Middle frontal gyrus (tissue), 1 donor: ENCODE results near the gene PARD6B.
"Not testable (repeated sequence)": the region's sequence is repeated elsewhere in the genome, so short reads cannot be mapped to it uniquely, and the experiment has no call there.

Experiments
- DNase-seq: peaks from one replicate; pipeline ENCODE4 v3.0.0-alpha.2; 2015; ENCODE audit warnings: low spot score; ENCODE audit errors: extremely low spot score

PARD6B gene

GRCh38 chr20:50774515-50774914 is 43.1 kb downstream of the PARD6B start:
- DNase-seq = no peak

- no peak for DNase-seq
Observed at GRCh38 chr20:50776122-50776817, 44.9 kb downstream of the PARD6B start.

- DNase-seq = no peak
Observed at GRCh38 chr20:50777373-50777772, 46.0 kb downstream of the PARD6B start.

GRCh38 chr20:50778994-50779393 is 47.6 kb downstream of the PARD6B start:
- not testable (repeated sequence) for DNase-seq

GRCh38 chr20:50783390-50783789 is 52.0 kb downstream of the PARD6B start:
- no peak for DNase-seq

- DNase-seq = no peak
Observed at GRCh38 chr20:50783903-50784302, 52.5 kb downstream of the PARD6B start.

- DNase-seq = no peak
Observed at GRCh38 chr20:50784464-50784863, 53.1 kb downstream of the PARD6B start.

- DNase-seq = no peak
Observed at GRCh38 chr20:50786703-50787102, 55.3 kb downstream of the PARD6B start.

GRCh38 chr20:50787181-50787580 is 55.8 kb downstream of the PARD6B start:
- no peak for DNase-seq

GRCh38 chr20:50788045-50788991 is 56.9 kb downstream of the PARD6B start:
- no peak for DNase-seq

- DNase-seq = no peak
Observed at GRCh38 chr20:50789968-50790650, 58.7 kb downstream of the PARD6B start.

GRCh38 chr20:50790651-50791277 is 59.4 kb downstream of the PARD6B start:
- peak; percentile 61 for DNase-seq

- DNase-seq = no peak
Observed at GRCh38 chr20:50792708-50793574, 61.6 kb downstream of the PARD6B start.

- DNase-seq = not testable (repeated sequence)
Observed at GRCh38 chr20:50793575-50794016, 62.2 kb downstream of the PARD6B start.

- no peak for DNase-seq
Observed at GRCh38 chr20:50794181-50794845, 62.9 kb downstream of the PARD6B start.

GRCh38 chr20:50794846-50795634 is 63.7 kb downstream of the PARD6B start, which contains the start of gene BCAS4:
TSS of gene BCAS4 (plus strand) at chr20:50795061. CDS start at chr20:50795084, 23 bp downstream.
- peak; percentile 62 for DNase-seq

GRCh38 chr20:50797142-50797541 is 65.8 kb downstream of the PARD6B start:
- DNase-seq = no peak

GRCh38 chr20:50798650-50799049 is 67.3 kb downstream of the PARD6B start:
- no peak for DNase-seq
